Right hindlimb (tissue), 1 donor: ENCODE measurements around the gene CFD.
"Not testable (repeated sequence)": the region's sequence is repeated elsewhere in the genome, so short reads cannot be mapped to it uniquely, and the experiment has no call there.

Experiments
- DNase-seq: peaks from one replicate; pipeline ENCODE4 v3.0.0-alpha.2; 2018

Gene CFD

DNA sequence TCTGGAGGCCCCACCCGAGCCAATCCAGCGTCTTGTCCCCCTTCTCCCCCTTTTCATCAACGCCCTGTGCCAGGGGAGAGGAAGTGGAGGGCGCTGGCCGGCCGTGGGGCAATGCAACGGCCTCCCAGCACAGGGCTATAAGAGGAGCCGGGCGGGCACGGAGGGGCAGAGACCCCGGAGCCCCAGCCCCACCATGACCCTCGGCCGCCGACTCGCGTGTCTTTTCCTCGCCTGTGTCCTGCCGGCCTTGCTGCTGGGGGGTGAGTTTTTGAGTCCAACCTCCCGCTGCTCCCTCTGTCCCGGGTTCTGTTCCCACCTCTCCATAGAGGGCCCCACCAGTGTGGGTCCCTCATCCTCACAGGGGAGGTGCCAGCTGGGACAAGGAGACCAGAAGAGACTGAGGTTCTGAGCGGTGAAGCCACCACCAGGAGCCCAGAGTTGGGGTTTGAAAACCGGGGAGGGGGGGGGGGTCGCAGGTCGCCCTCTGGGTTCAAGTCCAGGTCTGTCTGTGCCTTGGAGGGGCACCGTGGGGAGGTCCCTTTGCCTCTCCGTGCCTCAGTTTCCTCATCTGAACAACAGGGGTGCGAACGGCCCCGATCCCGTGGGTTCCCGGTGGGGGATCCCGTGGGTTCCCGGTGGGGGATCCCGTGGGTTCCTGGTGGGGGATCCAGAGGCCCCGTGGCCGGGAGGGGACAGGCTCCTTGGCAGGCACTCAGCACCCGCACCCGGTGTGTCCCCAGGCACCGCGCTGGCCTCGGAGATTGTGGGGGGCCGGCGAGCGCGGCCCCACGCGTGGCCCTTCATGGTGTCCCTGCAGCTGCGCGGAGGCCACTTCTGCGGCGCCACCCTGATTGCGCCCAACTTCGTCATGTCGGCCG lies 7.1 kb upstream of the CFD start, which contains the start of gene ELANE:
Gene ELANE, plus strand, starts transcription at position 168 of the 878 bp plus-strand sequence. Its CDS starts 26 bp downstream, at position 194.
- DNase-seq, result peak; percentile 21

DNA sequence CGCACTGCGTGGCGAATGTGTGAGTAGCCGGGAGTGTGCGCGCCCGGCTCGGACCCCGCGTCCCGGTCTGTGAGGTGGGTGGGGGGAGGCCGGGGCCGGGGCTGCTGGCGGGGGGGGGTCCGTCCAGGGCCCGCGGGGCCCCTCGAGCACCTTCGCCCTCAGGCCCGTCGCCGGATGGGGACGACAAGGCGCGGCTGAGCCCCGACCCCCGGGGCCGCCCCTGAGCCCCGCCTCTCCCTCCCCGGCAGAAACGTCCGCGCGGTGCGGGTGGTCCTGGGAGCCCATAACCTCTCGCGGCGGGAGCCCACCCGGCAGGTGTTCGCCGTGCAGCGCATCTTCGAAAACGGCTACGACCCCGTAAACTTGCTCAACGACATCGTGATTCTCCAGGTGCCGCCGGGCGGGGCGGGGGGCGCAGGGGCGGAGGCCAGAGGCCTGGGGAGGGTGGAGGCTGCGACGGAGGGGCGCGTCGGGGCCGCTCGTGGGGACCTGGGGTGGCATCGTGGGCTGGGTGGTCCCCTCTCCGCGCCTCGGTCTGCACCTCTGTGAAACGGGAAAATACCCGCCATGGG lies 6.4 kb upstream of the CFD start:
- DNase-seq, result no peak

DNA sequence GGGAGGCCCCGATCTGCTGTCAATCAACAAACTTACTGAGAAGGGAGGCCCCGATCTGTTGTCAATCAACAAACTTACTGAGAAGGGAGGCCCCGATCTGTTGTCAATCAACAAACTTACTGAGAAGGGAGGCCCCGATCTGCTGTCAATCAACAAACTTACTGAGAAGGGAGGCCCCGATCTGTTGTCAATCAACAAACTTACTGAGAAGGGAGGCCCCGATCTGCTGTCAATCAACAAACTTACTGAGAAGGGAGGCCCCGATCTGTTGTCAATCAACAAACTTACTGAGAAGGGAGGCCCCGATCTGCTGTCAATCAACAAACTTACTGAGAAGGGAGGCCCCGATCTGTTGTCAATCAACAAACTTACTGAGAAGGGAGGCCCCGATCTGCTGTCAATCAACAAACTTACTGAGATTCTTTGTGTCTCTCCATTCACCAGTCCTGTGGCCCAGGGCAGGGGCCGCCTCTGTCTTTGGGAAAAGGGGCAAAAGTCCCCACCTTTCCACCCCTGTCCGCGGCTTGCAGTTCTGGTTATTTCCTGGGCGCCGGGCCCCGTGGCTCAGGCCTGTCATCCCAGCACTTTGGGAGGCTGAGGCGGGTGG lies 5.7 kb upstream of the CFD start:
- not testable (repeated sequence) for DNase-seq

DNA sequence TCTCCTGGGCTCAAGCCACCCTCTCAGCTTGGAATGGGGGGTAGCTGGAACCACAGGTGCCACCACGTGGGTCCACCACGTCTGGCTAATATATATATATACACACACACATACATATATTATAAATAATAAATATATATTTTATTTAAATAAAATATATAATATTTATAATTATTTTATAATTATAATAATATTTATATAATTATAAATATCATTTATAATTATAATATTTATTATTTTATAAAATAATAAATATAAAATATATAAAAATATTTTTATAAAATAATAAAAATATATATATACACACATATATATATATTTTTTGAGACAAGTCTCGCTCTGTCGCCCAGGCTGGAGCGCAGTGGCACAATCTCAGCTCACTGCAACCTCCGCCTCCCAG lies 4.9 kb upstream of the CFD start:
- no peak for DNase-seq

DNA sequence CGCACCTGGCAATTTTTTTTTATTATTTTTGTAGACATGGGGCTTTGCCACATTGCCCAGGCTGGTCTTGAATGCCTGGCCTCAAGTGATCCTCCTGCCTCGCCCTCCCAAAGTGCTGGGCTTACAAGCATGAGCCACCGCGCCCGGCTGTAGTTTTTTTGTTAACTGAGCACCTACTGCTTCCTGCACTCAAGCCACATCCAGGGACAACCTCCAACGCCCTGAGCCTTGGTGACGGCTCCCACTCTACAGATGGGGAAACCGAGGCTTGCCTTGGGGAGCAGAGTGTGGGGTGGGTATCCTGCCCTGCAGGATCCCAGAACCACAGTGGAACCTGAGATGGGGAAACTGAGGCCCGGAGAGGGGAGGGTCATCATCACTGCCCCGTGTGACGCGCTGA lies 4.3 kb upstream of the CFD start:
- no peak for DNase-seq

- DNase-seq, result peak; percentile 20
These were observed 3.8 kb upstream of the CFD start for GRCh38 chr19:855566-856120.

DNA sequence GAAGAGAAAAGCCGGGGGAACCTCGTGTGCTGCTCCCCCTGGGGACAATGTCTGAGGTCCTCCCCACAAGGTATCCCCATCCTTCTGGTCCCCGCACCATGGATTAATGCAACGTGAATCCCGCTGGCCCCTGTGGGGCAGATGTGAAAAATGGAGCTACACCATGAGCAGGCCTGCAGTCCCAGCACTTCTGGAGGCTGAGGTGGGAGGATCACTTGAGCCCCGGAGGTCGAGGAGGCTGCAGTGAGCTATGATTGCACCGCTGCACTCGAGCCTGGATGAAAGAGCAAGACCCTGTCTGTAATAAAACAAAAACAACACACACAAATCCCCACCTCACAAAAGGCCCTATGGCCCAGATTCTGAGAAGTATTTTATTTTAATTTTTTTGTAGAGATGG lies 1.2 kb upstream of the CFD start:
- no peak for DNase-seq

GRCh38 chr19:861141-861755 lies 1.8 kb downstream of the CFD start:
- DNase-seq, result peak; percentile 18

GRCh38 chr19:861756-862580 lies 2.5 kb downstream of the CFD start:
- DNase-seq, result no peak

DNA sequence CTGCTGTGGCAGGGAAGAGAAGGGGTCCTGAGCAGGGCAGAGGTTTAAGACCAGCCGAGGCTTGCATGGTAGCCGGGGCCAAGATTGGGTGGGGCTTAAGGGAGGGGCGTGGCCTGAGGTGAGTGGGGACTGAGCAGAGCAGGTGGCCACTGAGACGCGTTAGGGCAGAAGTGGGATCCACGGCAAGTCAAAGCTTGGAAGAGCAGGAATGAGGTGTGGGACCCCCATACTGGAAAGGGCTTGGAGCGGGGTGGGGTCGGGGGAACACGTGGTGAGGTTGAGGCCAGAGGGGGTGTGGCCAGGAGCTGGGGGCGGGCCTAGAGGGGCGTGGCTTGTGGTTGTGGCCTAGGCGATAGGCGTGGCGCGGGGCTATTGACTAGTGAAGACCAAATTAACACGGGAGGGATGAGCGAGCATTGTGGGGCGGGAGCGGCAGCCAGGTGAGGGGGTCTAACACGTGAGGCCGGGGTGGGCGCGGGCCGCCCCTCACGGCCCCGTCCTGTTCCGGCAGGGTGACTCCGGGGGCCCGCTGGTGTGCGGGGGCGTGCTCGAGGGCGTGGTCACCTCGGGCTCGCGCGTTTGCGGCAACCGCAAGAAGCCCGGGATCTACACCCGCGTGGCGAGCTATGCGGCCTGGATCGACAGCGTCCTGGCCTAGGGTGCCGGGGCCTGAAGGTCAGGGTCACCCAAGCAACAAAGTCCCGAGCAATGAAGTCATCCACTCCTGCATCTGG lies 3.3 kb downstream of the CFD start:
- DNase-seq, result peak; percentile 65

- no peak for DNase-seq
These were observed 3.8 kb downstream of the CFD start for GRCh38 chr19:863315-863620.

DNA sequence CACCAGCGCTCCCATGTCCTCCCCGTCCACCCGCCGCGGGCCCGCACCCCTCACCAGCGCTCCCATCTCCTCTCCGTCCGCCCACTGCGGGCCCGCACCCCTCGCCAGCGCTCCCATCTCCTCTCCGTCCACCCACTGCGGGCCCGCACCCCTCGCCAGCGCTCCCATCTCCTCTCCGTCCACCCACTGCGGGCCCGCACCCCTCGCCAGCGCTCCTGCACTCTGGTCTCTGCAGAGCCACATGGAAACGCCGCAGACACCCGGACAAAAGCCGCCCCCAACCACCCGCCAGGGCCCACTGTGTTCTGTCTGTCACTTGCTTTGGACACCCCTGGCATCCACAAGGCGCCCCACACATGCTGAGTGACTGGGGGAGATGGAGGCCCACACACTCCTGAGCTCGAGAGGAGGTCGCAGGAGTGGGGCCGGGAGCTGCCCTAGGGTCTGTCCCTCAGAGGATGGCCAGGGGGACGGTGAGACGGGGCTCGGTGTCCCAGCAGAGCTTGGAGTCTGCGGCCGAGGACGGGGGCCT lies 7.4 kb downstream of the CFD start:
- DNase-seq, result no peak

DNA sequence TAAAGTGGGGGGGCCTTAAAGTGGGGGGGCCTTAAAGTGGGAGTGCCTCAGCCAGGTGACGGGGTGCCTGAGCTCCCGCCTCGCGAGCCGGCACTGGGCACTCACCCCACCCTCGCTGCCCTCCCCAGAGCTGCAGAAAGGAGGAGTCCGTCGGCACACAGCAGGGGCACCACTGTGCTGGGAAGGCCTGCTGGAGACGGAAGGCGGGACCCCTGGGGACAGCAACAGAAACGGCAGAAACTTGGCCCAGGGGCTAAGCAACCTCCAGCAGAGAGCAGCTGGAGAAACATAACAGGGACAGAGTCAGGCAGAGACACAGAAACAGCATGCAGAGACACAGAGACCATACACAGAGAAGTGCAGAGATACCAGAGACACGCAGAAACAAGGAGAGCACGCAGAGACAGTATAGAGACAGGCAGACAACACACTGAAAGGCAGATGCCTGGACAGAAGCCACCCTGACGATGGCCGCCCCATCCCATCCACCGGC lies 7.9 kb downstream of the CFD start:
- no peak for DNase-seq

GRCh38 chr19:867855-868457 lies 8.5 kb downstream of the CFD start:
- no peak for DNase-seq

GRCh38 chr19:868458-869244 lies 9.2 kb downstream of the CFD start:
- DNase-seq, result no peak

- peak; percentile 77 for DNase-seq
These were observed 10.0 kb downstream of the CFD start for GRCh38 chr19:869245-870177.

DNA sequence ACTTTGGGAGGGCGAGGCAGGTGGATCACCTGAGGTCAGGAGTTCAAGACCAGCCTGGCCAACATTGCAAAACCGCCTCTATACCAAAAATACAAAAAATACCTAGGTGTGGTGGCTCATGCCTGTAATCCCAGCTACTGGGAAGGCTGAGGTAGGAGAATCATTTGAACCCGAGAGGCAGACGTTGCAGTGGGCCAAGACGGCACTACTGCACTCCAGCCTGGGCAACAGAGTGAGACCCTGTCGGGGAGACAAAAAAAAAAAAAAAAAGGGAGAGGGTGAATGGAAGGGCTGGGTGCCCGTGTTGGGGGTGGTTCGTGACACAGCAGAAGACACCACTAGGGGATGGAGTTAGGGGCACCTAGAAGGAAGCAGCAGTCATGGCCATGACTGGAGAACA lies 10.8 kb downstream of the CFD start:
- no peak for DNase-seq

- DNase-seq, result peak; percentile 68
These were observed 11.5 kb downstream of the CFD start for GRCh38 chr19:870963-871401.
